Sigmoid colon (tissue), 4 donors: Measurements from ENCODE around the gene CASQ2.
"Not testable (repeated sequence)": the region's sequence is repeated elsewhere in the genome, so short reads cannot be mapped to it uniquely, and the experiment has no call there.

Source experiments
- EP300 ChIP-seq, 4 donors: sonication (generic); formaldehyde crosslinking; IDR thresholded peaks; one replicate each; pipeline ENCODE4 v1.6.1; 2017; ENCODE audit warnings: antibody characterized with exemption in 4 of 4
- POLR2A ChIP-seq, 2 donors: fragments of 450-650 bp; IDR thresholded peaks; one replicate each; pipeline ENCODE4 v1.6.1; 2016; ENCODE audit warnings: antibody characterized with exemption in 2 of 2, mild to moderate bottlenecking in 2 of 2, moderate library complexity in 2 of 2
- POLR2AphosphoS5 ChIP-seq, 4 donors: sonication (generic); formaldehyde crosslinking; IDR thresholded peaks; one replicate each; pipeline ENCODE4 v1.6.1; 2017; ENCODE audit warnings: antibody characterized with exemption in 4 of 4
- TF ChIP-seq, protein P1 (sequence below), 4 experiments: fragments of 450-650 bp in 3 of 4; fragments of 200-600 bp in 1 of 4; IDR thresholded peaks; one replicate each; pipeline ENCODE4 v1.5.1; 2016 to 2019; ENCODE audit warnings: antibody characterized with exemption in 4 of 4, mild to moderate bottlenecking in 3 of 4, moderate library complexity in 2 of 4

DNA sequence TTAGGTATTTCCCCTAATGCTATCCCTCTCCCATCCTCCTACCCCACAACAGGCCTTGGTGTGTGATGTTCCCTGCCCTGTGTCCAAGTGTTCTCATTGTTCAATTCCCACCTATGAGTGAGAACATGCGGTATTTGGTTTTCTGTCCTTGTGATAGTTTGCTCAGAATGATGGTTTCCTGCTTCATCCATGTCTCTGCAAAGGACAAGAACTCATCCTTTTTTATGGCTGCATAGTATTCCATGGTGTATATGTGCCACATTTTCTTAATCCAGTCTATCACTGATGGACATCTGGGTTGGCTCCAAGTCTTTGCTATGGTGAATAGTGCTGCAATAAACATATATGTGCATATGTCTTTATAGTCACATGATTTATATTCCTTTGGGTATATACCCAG, 10.6 kb upstream of the CASQ2 start:
- not testable (repeated sequence) for TF ChIP-seq EP300, POLR2A, POLR2AphosphoS5 (IDR thresholded peaks at IDR 0.05)
- TF ChIP-seq, protein P1, sequence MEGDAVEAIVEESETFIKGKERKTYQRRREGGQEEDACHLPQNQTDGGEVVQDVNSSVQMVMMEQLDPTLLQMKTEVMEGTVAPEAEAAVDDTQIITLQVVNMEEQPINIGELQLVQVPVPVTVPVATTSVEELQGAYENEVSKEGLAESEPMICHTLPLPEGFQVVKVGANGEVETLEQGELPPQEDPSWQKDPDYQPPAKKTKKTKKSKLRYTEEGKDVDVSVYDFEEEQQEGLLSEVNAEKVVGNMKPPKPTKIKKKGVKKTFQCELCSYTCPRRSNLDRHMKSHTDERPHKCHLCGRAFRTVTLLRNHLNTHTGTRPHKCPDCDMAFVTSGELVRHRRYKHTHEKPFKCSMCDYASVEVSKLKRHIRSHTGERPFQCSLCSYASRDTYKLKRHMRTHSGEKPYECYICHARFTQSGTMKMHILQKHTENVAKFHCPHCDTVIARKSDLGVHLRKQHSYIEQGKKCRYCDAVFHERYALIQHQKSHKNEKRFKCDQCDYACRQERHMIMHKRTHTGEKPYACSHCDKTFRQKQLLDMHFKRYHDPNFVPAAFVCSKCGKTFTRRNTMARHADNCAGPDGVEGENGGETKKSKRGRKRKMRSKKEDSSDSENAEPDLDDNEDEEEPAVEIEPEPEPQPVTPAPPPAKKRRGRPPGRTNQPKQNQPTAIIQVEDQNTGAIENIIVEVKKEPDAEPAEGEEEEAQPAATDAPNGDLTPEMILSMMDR (IDR thresholded peaks at IDR 0.05), result not testable (repeated sequence)
